Measurements from ENCODE around the gene ATL3. TPM values are rescaled to one million over a fixed set of nuclear protein-coding genes. Genes with fewer than 3 reads are reported as not detected.
A peak's percentile ranks its signal among the peaks of the same experiment; 100 is the strongest.
"Not testable (repeated sequence)": the region's sequence is repeated elsewhere in the genome, so short reads cannot be mapped to it uniquely, and the experiment has no call there.

Gene ATL3
- total RNA-seq, 1 donor from 2014 or later, result 71.0 TPM

DNA sequence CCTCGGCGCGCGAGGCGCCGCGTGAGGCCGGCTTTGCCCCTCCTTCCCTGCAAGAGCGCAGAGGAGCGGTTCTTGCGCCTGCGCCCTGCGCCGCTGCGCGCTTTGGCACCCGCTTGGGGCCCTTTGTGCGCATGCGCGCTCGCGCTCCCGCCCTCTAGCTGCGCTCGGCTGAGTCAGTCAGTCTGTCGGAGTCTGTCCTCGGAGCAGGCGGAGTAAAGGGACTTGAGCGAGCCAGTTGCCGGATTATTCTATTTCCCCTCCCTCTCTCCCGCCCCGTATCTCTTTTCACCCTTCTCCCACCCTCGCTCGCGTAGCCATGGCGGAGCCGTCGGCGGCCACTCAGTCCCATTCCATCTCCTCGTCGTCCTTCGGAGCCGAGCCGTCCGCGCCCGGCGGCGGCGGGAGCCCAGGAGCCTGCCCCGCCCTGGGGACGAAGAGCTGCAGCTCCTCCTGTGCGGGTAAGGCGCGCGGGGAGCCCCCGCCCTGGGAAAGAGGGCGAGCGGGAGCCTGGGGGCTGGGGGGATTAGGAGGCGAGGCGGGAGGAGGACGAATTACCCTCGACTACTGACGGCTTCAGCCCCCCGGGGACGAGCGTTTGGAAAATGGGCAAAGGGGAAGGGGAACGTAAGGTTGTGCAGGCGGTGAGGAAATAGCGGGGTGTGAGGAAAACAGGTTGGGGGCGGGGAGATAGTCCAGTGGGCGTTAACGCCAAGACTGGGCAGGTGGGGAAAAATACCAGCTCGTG is 10.3 kb upstream of the ATL3 start, which contains the start of gene RTN3:
Gene RTN3 (plus strand): TSS at position 180 of the 745 bp plus-strand sequence. CDS start 137 bp downstream, at position 317.
- DNase-seq (ENCODE audit: low spot score), result peak; percentile 97

DNA sequence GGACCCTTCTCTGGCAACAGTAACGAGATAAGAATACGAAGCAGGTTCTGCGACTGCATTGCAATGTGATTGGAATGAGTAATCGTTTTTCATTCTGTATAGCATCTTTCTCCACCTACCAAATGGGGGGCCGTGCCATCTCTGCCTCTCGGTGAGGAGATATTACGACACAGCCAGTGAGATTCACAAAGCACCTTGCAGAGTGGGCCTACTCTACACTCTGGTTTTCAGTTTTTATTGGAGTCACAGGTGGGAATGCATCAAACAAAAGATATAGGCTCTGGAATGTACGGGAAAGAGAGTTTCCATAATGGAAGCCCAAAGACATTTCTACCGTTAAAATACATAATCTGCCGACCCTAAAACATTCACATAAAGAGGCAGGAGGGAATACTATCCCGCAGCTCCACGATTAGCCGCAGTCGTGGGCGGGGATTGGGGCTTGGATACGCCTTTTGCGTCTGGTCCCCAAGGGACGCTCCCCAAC is 9.7 kb upstream of the ATL3 start:
- no peak for DNase-seq (ENCODE audit: low spot score)

DNA sequence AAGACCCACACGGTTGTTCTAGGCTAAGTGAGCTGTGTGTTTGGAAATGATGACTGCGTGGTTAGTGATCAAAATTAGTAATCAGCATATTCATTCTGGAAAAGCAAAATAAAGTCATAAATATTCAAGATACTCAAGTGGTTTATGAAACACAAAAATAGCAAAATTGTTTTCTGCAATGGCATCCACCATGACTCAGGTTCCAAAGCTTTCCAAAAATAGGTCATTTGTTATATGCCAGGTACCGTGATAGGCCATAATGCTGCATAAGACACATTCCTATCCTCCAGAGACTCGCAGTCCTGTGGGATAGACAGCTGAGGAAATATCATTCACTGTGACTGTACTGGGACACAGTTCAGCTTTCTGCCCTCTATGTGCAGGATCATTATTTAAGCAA is 2.4 kb upstream of the ATL3 start:
- DNase-seq (ENCODE audit: low spot score), result no peak

DNA sequence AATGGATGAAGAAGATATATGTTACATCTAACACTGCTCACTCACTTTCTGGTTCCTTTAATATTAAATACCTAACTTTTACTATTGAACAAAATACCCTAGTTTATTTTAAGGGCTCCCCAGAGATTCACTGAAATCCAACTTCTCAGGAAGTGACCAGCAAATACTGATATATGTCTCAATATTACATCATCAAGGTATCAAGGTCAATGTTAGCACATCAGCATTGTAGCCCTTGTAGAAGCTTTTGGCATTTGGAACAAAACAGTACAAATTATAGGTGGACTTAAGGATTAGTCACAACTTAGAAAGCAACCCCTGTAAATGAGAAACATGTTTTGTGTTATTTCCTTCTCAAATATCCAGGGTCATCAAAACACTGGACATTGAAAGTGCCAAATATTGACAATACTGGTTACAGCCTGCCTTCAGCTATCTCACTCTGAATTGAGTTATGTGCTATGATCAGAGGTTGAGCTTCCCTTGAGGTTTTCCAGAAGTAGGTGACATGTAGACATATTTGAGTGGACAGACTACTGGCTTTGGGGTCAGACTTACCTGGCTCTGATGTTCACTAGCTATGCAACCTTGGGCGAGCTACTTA is 1.9 kb upstream of the ATL3 start:
- DNase-seq (ENCODE audit: low spot score), result no peak

DNA sequence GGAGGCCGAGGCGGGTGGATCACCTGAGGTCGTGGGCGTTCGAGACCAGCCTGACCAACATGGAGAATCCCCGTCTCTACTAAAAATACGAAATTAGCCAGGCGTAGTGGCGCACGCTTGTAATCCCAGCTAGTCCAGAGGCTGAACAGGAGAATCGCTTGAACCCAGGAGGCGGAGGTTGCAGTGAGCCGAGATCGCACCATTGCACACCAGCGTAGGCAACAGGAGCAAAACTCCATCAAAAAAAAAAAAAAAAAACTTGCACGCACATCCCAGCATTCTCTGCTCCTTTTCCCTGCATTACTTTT is 934 bp upstream of the ATL3 start:
- DNase-seq (ENCODE audit: low spot score), result no peak

DNA sequence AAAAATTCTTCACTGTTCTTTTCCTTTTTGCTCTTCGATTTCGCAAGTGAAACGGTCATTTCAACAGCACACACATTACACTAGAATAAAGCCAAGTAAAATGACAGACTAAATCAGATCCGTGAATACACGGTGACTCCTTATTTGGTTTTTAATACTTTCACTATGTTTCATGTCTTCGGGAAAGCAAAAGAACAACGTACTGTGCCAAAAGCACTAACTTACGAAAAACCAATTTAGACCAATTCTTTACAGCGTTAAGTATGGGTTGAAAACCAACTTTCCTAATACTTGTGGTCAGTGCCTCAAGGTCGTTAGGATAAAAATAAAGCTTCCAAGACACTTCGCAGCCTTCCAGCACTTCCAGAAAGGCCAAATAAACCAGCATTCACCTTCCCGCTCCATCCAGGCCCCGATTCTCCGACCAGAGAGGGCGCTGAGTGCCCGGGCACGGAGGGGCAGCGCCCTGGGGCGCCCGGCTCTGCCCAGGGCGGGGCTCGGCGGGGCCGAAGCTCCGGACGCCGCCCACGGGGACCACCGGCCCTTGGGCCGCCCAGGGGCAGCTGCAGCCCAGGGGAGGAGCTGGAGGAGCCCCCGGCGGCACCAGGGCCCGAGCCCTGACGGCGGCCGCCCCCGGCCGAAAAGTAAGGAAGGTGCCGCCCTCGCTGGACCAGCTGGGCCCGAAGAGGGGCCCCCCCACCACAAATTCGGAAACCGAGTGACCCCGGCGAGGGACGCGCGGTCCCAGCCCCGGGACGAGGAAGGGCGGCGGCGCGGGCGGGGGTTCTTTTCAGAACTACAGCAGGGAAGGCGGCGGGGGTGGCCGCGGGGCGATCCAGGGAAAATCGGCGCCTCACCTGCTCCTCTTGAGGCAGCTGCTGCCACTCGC is 499 bp downstream of the ATL3 start:
- peak; percentile 64 for DNase-seq (ENCODE audit: low spot score)

DNA sequence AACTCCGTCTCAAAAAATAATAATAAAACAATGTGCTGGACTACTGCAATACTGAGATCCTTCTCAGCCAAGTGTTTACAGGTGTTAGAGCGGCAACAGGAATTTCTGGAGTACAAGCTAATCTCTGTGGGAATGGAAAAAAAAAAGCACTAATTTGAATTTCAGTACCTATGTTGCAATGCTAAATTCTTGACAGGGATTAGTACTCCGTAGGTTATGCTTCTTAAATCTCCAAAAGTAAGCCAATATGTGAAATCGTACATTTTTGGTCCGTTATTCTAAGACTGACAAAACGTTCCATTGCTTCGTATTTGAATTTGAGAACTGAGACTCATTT is 1.1 kb downstream of the ATL3 start:
- no peak for DNase-seq (ENCODE audit: low spot score)

DNA sequence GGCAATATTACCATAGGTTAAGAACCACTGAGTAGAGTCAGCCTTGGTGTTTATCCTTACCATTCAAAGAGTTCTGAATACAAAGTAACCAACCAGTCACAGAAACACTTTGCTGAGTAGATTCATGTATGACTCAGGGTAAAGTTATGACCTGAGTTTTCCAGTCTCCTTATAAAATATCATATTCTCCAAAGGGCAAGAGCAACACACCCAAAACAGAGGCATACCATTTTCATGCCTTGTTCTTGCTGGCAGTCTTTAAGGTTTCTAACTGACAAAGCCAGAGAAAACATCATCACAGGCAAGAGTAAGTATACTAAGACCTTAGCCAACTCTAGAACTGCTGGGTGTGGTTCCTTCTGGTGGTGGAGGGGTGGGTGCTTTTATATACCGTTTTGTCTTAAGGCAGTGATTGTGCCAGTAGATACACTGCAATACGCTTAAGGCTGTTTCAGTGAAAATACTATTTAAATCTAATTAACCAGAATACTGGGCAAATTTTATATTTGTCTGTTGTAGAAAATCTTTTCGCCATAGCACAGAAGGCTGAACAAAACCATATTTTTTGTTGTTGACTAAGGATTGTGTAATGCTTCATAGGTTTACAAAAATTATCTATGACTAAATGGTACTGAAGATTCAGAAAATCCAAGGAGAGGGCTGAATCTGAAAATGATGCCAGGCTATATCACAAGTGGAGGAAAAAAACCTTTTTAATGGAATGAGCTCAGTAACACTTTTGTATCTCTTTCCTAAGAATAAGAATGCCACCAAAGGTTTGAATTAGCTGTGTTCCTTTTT is 3.0 kb downstream of the ATL3 start:
- no peak for DNase-seq (ENCODE audit: low spot score)

DNA sequence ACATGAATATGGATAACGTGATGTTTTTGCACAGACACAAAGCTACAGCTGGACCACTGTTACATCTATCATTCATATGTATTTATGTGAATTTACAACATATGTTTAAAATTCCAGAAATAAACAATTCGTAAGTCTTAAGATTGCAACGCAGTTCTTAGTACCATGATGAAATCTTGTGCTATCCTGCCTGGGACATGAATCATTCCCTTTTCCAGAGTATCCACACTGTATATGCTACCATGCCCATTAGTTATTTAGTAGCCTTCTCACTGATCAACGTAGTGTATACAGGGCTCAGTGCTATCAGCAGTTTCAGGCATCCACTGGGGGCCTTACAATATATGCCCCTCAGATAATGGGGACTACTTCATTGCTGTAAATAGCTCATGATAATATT is 4.3 kb downstream of the ATL3 start:
- no peak for DNase-seq (ENCODE audit: low spot score)

DNA sequence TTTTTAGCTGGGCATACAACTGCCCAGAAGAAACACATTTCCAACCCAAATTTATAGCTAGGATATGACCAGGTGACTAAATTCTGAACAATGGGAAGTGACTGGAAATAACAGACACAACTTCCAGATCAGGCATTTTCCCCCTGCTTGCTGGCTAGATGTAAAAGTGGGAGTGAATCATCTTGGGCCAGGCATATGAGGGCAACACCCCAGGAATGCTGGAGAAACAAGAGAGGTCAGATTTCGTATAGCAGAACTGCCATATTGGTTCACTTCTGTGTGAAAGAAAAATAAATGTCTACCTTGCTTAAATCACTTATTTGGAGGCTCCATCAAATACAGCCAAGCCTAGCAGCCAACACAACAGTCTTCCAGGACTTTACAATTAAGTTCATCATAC is 7.4 kb downstream of the ATL3 start:
- no peak for DNase-seq (ENCODE audit: low spot score)

DNA sequence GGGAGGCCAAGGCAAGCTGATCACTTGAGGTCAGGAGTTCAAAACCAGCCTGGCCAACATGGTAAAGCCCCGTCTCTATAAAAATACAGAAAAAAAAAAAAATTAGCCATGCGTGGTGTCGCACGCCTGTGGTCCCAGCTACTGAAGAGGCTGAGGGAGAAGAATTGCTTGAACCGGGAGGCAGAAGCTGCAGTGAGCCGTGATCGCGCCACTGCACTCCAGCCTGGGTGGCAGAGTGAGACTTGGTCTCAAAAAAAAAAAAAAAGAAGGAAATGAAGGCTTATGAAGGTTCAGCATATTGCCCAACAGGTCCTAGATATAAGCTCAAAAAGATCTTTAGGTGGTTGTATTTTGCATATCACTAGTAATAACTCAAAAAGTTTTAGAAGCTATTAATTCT is 10.2 kb downstream of the ATL3 start:
- DNase-seq (ENCODE audit: low spot score), result no peak

DNA sequence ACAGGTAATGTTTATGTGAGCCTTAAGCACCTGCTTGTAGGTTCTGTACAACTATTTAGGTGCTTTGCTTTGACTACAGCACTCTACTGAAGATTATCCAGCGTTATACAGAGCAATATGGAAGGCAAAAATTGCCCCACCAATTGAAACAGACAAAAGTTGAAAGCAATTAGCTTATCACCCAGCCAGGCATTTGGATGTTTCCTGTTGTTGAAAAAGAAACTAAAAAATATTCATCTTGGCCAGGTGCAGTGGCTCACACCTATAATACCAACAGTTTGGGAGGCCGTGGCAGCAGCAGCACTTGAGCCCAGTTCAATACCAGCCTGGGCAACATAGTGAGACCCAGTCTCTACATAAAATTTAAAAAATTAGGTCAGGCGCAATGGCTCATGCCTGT is 18.5 kb downstream of the ATL3 start:
- no peak for DNase-seq (ENCODE audit: low spot score)

DNA sequence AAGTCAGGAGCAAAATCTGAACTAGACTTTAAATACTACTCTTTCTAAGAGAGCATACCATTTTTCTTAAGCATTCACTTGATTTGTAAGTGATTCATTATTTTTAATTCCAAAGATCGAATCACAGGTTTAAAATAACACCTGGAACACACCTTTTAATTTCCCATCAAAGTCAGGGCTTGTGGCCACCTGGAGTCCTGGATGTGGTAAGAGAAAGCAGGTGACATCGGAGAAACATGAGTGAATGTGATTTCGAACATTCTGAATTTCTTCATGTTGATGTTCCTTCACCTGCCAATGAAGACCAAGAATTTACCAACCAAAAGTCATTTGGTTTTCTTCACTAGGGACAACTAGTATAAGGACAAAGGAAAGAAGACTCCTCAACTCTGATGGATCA is 28.0 kb downstream of the ATL3 start:
- no peak for DNase-seq (ENCODE audit: low spot score)

DNA sequence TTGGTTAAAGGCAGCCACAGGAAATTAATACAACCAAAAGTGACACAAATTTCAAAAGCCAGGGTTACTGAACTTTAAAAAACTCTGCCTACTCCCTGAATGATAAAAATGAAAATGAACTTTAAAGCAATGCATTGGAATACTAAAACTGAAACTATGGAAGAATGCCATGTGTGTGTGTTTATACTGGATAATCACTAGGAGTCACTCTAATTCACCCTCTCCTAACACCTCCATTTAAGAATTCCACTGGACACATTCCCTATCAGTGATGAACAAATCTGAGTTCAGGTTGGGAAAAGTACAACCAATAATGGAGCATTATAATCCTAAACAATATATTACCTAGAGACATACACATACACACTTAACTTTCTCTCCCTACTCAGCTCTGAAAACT is 29.4 kb downstream of the ATL3 start:
- DNase-seq (ENCODE audit: low spot score), result no peak

DNA sequence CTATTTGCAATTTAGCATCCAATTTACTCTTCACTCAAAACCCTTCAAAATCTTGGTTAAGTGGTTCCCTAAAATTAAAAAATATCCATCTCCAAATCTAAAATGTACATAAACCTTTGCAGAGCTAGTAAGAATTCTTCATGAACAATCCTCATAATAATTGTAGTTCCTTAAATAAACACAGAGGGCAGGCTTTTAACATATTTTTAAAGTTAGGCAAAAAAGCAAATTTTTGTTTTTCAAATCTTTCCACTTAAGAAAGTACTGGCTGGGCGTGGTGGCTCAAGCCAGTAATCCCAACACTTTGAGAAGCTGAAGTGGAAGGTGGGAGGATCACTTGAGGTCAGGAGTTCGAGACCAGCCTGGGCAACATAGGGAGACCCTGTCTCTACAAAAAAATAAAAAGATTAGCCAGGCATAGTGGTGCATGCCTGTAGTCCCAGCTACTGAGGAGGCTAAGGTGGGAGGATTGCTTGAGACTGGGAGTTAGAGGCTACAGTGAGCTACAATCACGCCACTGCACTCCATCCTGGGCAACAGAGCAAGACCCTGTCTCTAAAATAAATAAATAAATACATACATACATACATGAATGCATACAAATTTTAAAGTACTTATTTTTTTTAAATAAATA is 31.9 kb downstream of the ATL3 start:
- DNase-seq (ENCODE audit: low spot score), result no peak

DNA sequence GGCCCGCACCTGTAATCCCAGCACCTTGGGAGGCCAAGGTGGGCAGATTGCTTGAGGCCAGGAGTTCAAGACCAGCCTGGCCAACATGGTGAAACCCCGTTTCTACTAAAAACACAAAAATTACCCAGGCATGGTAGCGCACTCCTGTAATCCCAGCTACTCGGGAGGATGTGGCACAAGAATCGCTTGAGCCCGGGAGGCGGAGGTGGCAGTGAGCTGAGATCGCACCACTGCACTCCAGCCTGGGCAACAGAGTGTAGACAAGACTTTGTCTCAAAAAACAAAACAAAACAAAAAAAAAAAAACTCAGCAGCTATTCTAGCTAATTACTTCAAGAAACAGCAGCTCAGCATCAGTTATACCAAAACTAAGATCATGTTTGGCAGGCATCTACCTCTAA is 32.7 kb downstream of the ATL3 start:
- DNase-seq (ENCODE audit: low spot score), result not testable (repeated sequence)

DNA sequence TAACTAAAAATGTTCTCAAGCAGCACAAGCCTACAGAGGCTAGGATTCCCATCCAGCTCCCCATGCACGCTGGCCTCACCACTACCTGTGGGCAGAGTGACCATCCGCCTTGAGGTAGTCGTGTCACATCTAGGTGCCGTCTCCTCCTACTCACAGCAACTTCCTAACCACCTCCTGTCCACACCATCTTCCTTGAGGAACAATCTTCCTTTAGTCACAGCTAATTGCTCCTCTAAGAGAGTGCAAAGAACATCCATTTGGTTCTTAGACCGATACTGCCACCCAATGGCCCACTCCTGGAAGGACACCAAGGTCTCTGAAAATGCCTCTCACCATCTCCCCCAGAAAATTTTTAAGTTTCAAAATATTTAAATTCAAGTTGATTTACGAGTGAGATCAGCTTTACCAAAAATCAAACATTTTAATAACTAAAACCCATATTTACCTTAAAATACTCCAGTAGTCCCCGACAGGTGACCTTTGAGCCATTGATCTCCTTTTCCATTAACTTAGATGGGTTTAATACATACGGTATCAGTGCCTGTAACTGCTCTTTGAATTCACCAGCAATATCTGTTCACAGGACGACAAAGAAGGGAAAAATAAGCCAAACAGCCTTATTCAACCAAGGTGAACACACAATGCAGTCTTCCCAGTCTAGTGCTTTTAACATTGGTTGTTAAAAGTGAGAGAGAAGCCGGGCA is 35.3 kb downstream of the ATL3 start:
- DNase-seq (ENCODE audit: low spot score), result peak; percentile 66

DNA sequence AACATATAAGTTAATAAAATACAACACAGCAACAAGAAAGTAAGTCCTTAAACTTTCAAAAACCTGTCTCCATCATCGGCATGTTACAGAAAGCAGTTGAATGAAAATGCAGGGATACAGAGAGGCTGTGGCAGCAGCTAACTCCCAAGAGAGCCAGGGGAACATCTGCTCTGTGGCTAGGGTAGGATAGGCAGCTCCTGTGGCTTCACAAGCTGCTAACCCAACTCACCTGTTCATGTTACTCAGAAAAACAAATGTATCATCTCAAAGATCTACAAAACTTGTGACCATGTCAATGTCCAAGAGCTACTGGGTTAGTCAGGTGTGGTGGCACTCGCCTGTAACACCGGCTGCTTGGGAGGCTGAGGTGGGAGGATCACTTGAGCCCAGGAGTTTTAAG is 41.8 kb downstream of the ATL3 start:
- no peak for DNase-seq (ENCODE audit: low spot score)

DNA sequence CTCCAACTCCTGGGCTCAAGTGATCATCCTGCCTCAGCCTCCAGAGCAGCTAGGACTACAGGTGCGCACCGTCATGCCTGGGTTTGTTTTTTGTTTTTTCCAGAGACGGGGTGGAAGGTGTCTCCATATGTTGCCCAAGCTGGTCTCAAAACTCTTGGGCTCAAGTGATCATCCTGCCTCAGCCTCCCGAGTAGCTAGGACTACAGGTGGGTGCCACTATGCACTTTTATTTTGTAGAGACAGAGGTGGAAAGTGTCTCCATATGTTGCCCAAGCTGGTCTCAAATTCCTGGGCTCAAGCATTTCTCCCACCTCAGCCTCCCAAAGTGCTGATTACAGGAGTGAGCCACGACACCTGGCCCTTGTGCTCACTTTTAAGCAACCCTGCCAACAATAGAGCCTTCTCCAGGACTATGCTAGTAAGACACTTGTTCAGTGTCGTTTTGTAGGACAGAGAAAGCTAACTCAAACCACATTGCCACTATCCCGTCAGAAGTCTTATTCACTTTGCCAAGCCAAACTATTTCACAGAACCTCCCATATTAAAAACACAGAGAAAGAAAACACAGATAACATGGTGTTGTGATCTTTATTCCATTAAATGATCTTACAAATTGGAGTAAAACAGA is 47.5 kb downstream of the ATL3 start:
- no peak for DNase-seq (ENCODE audit: low spot score)

DNA sequence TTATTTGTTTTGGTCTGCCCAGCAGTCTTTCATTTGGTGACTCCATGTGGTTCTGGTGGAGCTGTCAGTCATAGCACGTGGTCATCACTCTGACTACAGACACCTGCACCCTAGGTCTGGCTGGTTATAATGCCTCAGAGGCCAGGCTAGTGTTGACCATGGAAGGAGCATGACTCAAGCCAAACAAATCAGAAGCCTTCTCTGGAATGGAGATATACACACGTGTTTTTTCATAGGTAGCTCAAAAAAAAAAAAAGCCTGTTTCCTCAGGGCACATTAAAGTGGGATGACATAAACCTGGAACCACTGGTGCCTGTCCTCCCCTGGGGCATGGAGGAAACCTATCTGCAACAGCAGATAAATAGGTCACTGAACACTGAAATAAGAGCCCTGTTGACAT is 48.9 kb downstream of the ATL3 start:
- no peak for DNase-seq (ENCODE audit: low spot score)
